Measurements from ENCODE around the gene PROC. TPM values are rescaled to one million over a fixed set of nuclear protein-coding genes. Genes with fewer than 3 reads are reported as not detected.
A peak's percentile ranks its signal among the peaks of the same experiment; 100 is the strongest.

The PROC gene
- total and polyA plus RNA-seq, 2 of the 8 experiments (the other 6 are each of a cell fraction or from before 2014, with no cell fraction given): 1.5 to 1.6 TPM

DNA sequence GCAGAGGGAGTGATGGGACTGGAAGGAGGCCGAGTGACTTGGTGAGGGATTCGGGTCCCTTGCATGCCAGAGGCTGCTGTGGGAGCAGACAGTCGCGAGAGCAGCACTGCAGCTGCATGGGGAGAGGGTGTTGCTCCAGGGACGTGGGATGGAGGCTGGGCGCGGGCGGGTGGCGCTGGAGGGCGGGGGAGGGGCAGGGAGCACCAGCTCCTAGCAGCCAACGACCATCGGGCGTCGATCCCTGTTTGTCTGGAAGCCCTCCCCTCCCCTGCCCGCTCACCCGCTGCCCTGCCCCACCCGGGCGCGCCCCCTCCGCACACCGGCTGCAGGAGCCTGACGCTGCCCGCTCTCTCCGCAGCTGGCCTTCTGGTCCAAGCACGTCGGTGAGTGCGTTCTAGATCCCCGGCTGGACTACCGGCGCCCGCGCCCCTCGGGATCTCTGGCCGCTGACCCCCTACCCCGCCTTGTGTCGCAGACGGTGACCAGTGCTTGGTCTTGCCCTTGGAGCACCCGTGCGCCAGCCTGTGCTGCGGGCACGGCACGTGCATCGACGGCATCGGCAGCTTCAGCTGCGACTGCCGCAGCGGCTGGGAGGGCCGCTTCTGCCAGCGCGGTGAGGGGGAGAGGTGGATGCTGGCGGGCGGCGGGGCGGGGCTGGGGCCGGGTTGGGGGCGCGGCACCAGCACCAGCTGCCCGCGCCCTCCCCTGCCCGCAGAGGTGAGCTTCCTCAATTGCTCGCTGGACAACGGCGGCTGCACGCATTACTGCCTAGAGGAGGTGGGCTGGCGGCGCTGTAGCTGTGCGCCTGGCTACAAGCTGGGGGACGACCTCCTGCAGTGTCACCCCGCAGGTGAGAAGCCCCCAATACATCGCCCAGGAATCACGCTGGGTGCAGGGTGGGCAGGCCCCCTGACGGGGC is 4.6 kb downstream of the PROC start (continued):
- no peak for TF ChIP-seq RBBP5 (IDR thresholded peaks at IDR 0.05; ENCODE audit: borderline replicate concordance, low read depth, low read length)
- peak; percentile 30 for TF ChIP-seq ASH2L (IDR thresholded peaks at IDR 0.05; ENCODE audit: low read length)
- TF ChIP-seq CEBPB (IDR thresholded peaks at IDR 0.05; ENCODE audit: low read depth, low read length): no peak
- no peak for TF ChIP-seq JUN (IDR thresholded peaks at IDR 0.05; ENCODE audit: low read depth, low read length)
- no peak for TF ChIP-seq CHD2 (IDR thresholded peaks at IDR 0.05; ENCODE audit: low read length)
- TF ChIP-seq POU5F1 (IDR thresholded peaks at IDR 0.05; ENCODE audit: low read depth, low read length): no peak
- TF ChIP-seq CBX8 (IDR thresholded peaks at IDR 0.05; ENCODE audit: borderline replicate concordance, low read depth, low read length): no peak
- TF ChIP-seq POLR2A (IDR thresholded peaks at IDR 0.05; ENCODE audit: control extremely low read depth in 1 of 2, low read depth in 2 of 2, low read length in 2 of 2): peak in 1 of 2 experiments; percentile 45; a peak in 1 of 3 replicates
- TF ChIP-seq, protein P1, sequence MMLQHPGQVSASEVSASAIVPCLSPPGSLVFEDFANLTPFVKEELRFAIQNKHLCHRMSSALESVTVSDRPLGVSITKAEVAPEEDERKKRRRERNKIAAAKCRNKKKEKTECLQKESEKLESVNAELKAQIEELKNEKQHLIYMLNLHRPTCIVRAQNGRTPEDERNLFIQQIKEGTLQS (IDR thresholded peaks at IDR 0.05; ENCODE audit: insufficient read depth, low read depth, low read length): no peak
- no peak for TF ChIP-seq MAFK (IDR thresholded peaks at IDR 0.05; ENCODE audit: low read depth, low read length)
- no peak for TF ChIP-seq RFX5 (IDR thresholded peaks at IDR 0.05; ENCODE audit: borderline replicate concordance, low read depth, low read length)
- TF ChIP-seq, protein P2, sequence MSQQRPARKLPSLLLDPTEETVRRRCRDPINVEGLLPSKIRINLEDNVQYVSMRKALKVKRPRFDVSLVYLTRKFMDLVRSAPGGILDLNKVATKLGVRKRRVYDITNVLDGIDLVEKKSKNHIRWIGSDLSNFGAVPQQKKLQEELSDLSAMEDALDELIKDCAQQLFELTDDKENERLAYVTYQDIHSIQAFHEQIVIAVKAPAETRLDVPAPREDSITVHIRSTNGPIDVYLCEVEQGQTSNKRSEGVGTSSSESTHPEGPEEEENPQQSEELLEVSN (IDR thresholded peaks at IDR 0.05): peak; percentile 70
- no peak for TF ChIP-seq TBP (IDR thresholded peaks at IDR 0.05; ENCODE audit: low read depth, low read length)
- no peak for TF ChIP-seq BRCA1 (IDR thresholded peaks at IDR 0.05; ENCODE audit: low read depth, low read length)
- TF ChIP-seq SRF (IDR thresholded peaks at IDR 0.05; ENCODE audit: low read depth, low read length): no peak
- TF ChIP-seq NRF1 (IDR thresholded peaks at IDR 0.05; ENCODE audit: low read depth, low read length): no peak
- TF ChIP-seq CBX5 (IDR thresholded peaks at IDR 0.05; ENCODE audit: low read depth, low read length): no peak
- no peak for TF ChIP-seq GTF2F1 (IDR thresholded peaks at IDR 0.05; ENCODE audit: borderline replicate concordance, low read depth, low read length)
- peak; percentile 86 for TF ChIP-seq KDM4A (IDR thresholded peaks at IDR 0.05; ENCODE audit: low read depth, low read length, severe bottlenecking)
- TF ChIP-seq, protein P3, sequence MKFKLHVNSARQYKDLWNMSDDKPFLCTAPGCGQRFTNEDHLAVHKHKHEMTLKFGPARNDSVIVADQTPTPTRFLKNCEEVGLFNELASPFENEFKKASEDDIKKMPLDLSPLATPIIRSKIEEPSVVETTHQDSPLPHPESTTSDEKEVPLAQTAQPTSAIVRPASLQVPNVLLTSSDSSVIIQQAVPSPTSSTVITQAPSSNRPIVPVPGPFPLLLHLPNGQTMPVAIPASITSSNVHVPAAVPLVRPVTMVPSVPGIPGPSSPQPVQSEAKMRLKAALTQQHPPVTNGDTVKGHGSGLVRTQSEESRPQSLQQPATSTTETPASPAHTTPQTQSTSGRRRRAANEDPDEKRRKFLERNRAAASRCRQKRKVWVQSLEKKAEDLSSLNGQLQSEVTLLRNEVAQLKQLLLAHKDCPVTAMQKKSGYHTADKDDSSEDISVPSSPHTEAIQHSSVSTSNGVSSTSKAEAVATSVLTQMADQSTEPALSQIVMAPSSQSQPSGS (IDR thresholded peaks at IDR 0.05; ENCODE audit: low read length): no peak
- no peak for TF ChIP-seq BACH1 (IDR thresholded peaks at IDR 0.05; ENCODE audit: low read length)
- no peak for TF ChIP-seq BCL11A (IDR thresholded peaks at IDR 0.05; ENCODE audit: low read depth in 2 of 2, low read length in 2 of 2)
- no peak for TF ChIP-seq SIRT6 (IDR thresholded peaks at IDR 0.05; ENCODE audit: low read length)
